Gastroesophageal sphincter (tissue), 4 donors: ENCODE results near the gene KCNQ4. TPM values are rescaled to one million over a fixed set of nuclear protein-coding genes. Genes with fewer than 3 reads are reported as not detected.

Source experiments
- ATAC-seq: fragments of 150-250 bp; one replicate; pipeline ENCODE4 v1.9.1; 2016; ENCODE audit warnings: mild to moderate bottlenecking, moderate library complexity
- H3K27ac ChIP-seq, 4 donors: fragments of 200-600 bp; sonication (generic) in 3 of 4; 1 replicate in 3 of 4; 2 replicates in 1 of 4; pipeline ENCODE4 v1.5.1; 2016 to 2019
- H3K27me3 ChIP-seq: fragments of 200-600 bp; sonication (generic); one replicate; pipeline ENCODE4 v1.5.1; 2019
- H3K36me3 ChIP-seq, 2 donors: fragments of 200-600 bp; sonication (generic); one replicate each; pipeline ENCODE4 v1.5.1; 2019; ENCODE audit warnings: control low read depth in 1 of 2
- H3K4me1 ChIP-seq, 3 donors: fragments of 200-600 bp; sonication (generic); 1 replicate in 2 of 3; 2 replicates in 1 of 3; pipeline ENCODE4 v1.5.1; 2016 to 2019; ENCODE audit warnings: control low read depth in 2 of 3
- H3K4me3 ChIP-seq, 2 donors: fragments of 200-600 bp; sonication (generic); one replicate each; pipeline ENCODE4 v1.5.1; 2019; ENCODE audit warnings: mild to moderate bottlenecking in 1 of 2, moderate library complexity in 1 of 2
- H3K9me3 ChIP-seq, 3 donors: fragments of 200-600 bp; sonication (generic); one replicate each; pipeline ENCODE4 v1.5.1; 2017 to 2019; ENCODE audit warnings: control low read depth in 2 of 3
- EP300 ChIP-seq: sonication (generic); formaldehyde crosslinking; IDR thresholded peaks from one replicate; pipeline ENCODE4 v1.6.1; 2017; ENCODE audit warnings: antibody characterized with exemption, mild to moderate bottlenecking
- POLR2A ChIP-seq, 2 donors: fragments of 450-650 bp; IDR thresholded peaks; one replicate each; pipeline ENCODE4 v1.6.1; 2017; ENCODE audit warnings: antibody characterized with exemption in 2 of 2, mild to moderate bottlenecking in 2 of 2, moderate library complexity in 1 of 2
- POLR2AphosphoS5 ChIP-seq: sonication (generic); formaldehyde crosslinking; IDR thresholded peaks from one replicate; pipeline ENCODE4 v1.6.1; 2017; ENCODE audit warnings: antibody characterized with exemption
- WGBS, 2 donors: methylation state at CpG; one replicate each; pipeline ENCODE4 v1.1.5; 2018; ENCODE audit warnings: low coverage in 1 of 2; 5-methylcytosine and 5-hydroxymethylcytosine counted together
- total RNA-seq, 4 donors: library from RNA; depleted of rRNA; stranded (reverse); fragments of >200 nt; gene quantifications; one replicate each; pipeline ENCODE4 v1.1.0, GENCODE V29; 2016
- TF ChIP-seq, protein P1 (sequence below), 4 experiments: fragments of 200-600 bp in 2 of 4; fragments of 450-650 bp in 2 of 4; sonication (generic) in 1 of 4; IDR thresholded peaks; one replicate each; pipeline ENCODE4 v1.5.1; 2017 to 2019; ENCODE audit warnings: antibody characterized with exemption in 4 of 4, mild to moderate bottlenecking in 2 of 4, moderate library complexity in 2 of 4

KCNQ4 gene
- total RNA-seq, 4 donors from 2014 or later: 6.1 to 25.5 (median 10.2) TPM

DNA sequence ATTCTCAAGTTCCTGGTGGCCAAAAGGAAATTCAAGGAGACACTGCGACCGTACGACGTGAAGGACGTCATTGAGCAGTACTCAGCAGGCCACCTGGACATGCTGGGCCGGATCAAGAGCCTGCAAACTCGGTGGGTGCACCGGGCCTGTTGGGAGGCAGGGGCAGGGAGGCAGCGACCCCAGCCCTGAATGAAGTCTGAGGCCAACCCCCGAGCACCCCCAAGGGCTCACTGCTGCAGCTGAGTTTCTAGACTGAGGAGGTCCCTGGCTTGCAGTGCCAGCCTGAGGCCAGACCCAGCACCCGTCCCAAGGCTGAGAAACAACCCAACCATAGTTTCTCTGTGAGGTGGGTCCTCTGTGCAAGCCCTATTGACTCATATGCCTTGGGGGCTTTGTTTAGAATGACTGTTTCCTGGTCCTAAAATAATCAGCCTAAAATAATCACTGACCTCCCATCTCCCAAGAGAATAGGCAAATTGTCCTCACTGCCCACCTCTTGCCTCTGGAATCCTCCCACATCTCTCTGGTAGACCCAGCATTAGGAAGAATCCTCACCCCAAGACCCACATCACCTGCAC is 51.5 kb downstream of the KCNQ4 start:
- no peak for ATAC-seq
- WGBS, 2 donors: 20 to 69% methylated on average over 1 to 5 of the region's 11 CpGs
- peaks cover 0 to 94% of the 10 kb centered on the region in 2 donors for H3K36me3 ChIP-seq

GRCh38 chr1:40836283-40836682 is 52.7 kb downstream of the KCNQ4 start:
- H3K4me3 ChIP-seq: no peak overlapping the region
- TF ChIP-seq EP300 (no peak), POLR2AphosphoS5 (no peak), POLR2A (IDR thresholded peaks at IDR 0.05) (no peak)
- TF ChIP-seq, protein P1, sequence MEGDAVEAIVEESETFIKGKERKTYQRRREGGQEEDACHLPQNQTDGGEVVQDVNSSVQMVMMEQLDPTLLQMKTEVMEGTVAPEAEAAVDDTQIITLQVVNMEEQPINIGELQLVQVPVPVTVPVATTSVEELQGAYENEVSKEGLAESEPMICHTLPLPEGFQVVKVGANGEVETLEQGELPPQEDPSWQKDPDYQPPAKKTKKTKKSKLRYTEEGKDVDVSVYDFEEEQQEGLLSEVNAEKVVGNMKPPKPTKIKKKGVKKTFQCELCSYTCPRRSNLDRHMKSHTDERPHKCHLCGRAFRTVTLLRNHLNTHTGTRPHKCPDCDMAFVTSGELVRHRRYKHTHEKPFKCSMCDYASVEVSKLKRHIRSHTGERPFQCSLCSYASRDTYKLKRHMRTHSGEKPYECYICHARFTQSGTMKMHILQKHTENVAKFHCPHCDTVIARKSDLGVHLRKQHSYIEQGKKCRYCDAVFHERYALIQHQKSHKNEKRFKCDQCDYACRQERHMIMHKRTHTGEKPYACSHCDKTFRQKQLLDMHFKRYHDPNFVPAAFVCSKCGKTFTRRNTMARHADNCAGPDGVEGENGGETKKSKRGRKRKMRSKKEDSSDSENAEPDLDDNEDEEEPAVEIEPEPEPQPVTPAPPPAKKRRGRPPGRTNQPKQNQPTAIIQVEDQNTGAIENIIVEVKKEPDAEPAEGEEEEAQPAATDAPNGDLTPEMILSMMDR (IDR thresholded peaks at IDR 0.05): no peak
- no peak overlapping the region for H3K27ac ChIP-seq
- no peaks in the 10 kb centered on the region for H3K4me1 ChIP-seq
- WGBS, 2 donors: 78 to 90% methylated on average over 4 of the region's 4 CpGs
- H3K9me3 ChIP-seq: no peaks in the 10 kb centered on the region
- no peaks in the 10 kb centered on the region for H3K27me3 ChIP-seq
- H3K36me3 ChIP-seq: peaks cover 0 to 86% of the 10 kb centered on the region in 2 donors
- ATAC-seq: no peak

More for the DNA sequence above, 51.5 kb downstream of the KCNQ4 start:
- TF ChIP-seq, protein P1 (IDR thresholded peaks at IDR 0.05): no peak
- TF ChIP-seq POLR2AphosphoS5 (no peak), POLR2A (IDR thresholded peaks at IDR 0.05) (no peak), EP300 (no peak)
- H3K27me3 ChIP-seq: no peaks in the 10 kb centered on the region
- H3K27ac ChIP-seq: no peak overlapping the region
- H3K9me3 ChIP-seq: no peaks in the 10 kb centered on the region
- H3K4me3 ChIP-seq: no peak overlapping the region
- H3K4me1 ChIP-seq: no peaks in the 10 kb centered on the region

DNA sequence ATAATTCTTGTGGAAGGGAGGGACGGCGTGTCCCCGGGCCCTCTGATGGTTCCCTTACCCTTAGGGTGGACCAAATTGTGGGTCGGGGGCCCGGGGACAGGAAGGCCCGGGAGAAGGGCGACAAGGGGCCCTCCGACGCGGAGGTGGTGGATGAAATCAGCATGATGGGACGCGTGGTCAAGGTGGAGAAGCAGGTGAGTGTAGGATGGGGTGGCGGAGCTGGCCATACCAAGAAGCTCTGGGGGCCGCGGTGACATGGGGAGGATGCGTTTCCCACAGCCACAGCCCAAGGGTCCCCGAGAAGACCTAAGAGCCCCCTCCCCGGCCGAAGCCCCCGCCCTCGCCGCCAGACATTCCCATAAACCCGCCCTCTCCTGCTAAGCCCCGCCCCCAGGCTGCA is 54.0 kb downstream of the KCNQ4 start:
- H3K4me3 ChIP-seq: no peak overlapping the region
- no peak overlapping the region for H3K27ac ChIP-seq
- TF ChIP-seq POLR2AphosphoS5: no peak
- no peak for TF ChIP-seq EP300
- TF ChIP-seq, protein P1 (IDR thresholded peaks at IDR 0.05): no peak
- no peak for TF ChIP-seq POLR2A (IDR thresholded peaks at IDR 0.05)
- H3K4me1 ChIP-seq: no peaks in the 10 kb centered on the region
- H3K9me3 ChIP-seq: no peaks in the 10 kb centered on the region
- WGBS, 2 donors: 67% methylated on average over 6 of the region's 24 CpGs; no CpG with 5 or more reads in 1 of the 2 donors
- H3K27me3 ChIP-seq: no peaks in the 10 kb centered on the region
- peaks cover 0 to 74% of the 10 kb centered on the region in 2 donors for H3K36me3 ChIP-seq
- ATAC-seq: no peak

GRCh38 chr1:40838045-40838979 is 54.7 kb downstream of the KCNQ4 start:
- H3K9me3 ChIP-seq: no peaks in the 10 kb centered on the region
- H3K4me3 ChIP-seq: no peak overlapping the region
- H3K27ac ChIP-seq: no peak overlapping the region
- H3K36me3 ChIP-seq: peaks cover 0 to 67% of the 10 kb centered on the region in 2 donors
- no peak for TF ChIP-seq POLR2A (IDR thresholded peaks at IDR 0.05)
- TF ChIP-seq POLR2AphosphoS5: no peak
- TF ChIP-seq, protein P1 (IDR thresholded peaks at IDR 0.05): no peak
- TF ChIP-seq EP300: no peak
- no peaks in the 10 kb centered on the region for H3K4me1 ChIP-seq
- H3K27me3 ChIP-seq: no peaks in the 10 kb centered on the region
- WGBS, 2 donors: 56 to 73% methylated on average over 14 to 24 of the region's 60 CpGs
- ATAC-seq: no peak
